ENCODE data around the gene NOD2.

Gene NOD2

GRCh38 chr16:50718061-50718760 lies 24.8 kb downstream of the NOD2 start:
- DNase-seq = no peak

GRCh38 chr16:50718761-50719400 lies 25.5 kb downstream of the NOD2 start:
- DNase-seq = no peak

GRCh38 chr16:50719401-50720337 lies 26.3 kb downstream of the NOD2 start:
- DNase-seq = peak; percentile 58

GRCh38 chr16:50721549-50722404 lies 28.4 kb downstream of the NOD2 start:
- DNase-seq = peak; percentile 44

- DNase-seq = no peak
Observed at GRCh38 chr16:50722405-50722737, 29.0 kb downstream of the NOD2 start.

GRCh38 chr16:50722960-50723359 lies 29.6 kb downstream of the NOD2 start:
- DNase-seq = no peak

GRCh38 chr16:50724306-50724705 lies 30.9 kb downstream of the NOD2 start:
- no peak for DNase-seq

GRCh38 chr16:50731130-50731988 lies 38.0 kb downstream of the NOD2 start:
- DNase-seq = no peak

- no peak for DNase-seq
Observed at GRCh38 chr16:50731989-50732832, 38.8 kb downstream of the NOD2 start.

GRCh38 chr16:50733468-50733867 lies 40.1 kb downstream of the NOD2 start:
- no peak for DNase-seq

- no peak for DNase-seq
Observed at GRCh38 chr16:50735629-50736122, 42.3 kb downstream of the NOD2 start.

GRCh38 chr16:50736448-50736847 lies 43.0 kb downstream of the NOD2 start:
- no peak for DNase-seq

- no peak for DNase-seq
Observed at GRCh38 chr16:50737420-50737959, 44.1 kb downstream of the NOD2 start.

GRCh38 chr16:50739031-50739430 lies 45.6 kb downstream of the NOD2 start:
- no peak for DNase-seq

- DNase-seq = no peak
Observed at GRCh38 chr16:50740736-50741135, 47.3 kb downstream of the NOD2 start.

- no peak for DNase-seq
Observed at GRCh38 chr16:50741225-50741780, 47.9 kb downstream of the NOD2 start.

- peak; percentile 97 for DNase-seq
Observed at GRCh38 chr16:50741781-50742575, 48.6 kb downstream of the NOD2 start, which contains the start of gene CYLD. Gene CYLD (plus strand): TSS chr16:50742086. CDS start chr16:50749699, 7,613 bp downstream.

- no peak for DNase-seq
Observed at GRCh38 chr16:50742576-50743200, 49.3 kb downstream of the NOD2 start.

Data from KG1 (cell line).